Osteocyte (in vitro differentiated cells): Measurements from ENCODE around the gene TAS1R2. TPM values are rescaled to one million over a fixed set of nuclear protein-coding genes. Genes with fewer than 3 reads are reported as not detected.

Experiments
- DNase-seq: peaks from one replicate; pipeline ENCODE4 v3.0.0; 2021; ENCODE audit warnings: mixed read lengths; ENCODE audit not compliant: unreplicated experiment; ENCODE audit errors: extremely low spot score
- H3K27ac Mint-ChIP-seq: one replicate; pipeline ENCODE4 v1.8.0; 2021; ENCODE audit warnings: mild to moderate bottlenecking, mixed read lengths; ENCODE audit not compliant: unreplicated experiment
- H3K27me3 Mint-ChIP-seq: one replicate; pipeline ENCODE4 v1.8.0; 2021; ENCODE audit warnings: mixed read lengths; ENCODE audit not compliant: unreplicated experiment
- H3K36me3 Mint-ChIP-seq: one replicate; pipeline ENCODE4 v1.8.0; 2021; ENCODE audit warnings: mixed read lengths; ENCODE audit not compliant: unreplicated experiment
- H3K4me1 Mint-ChIP-seq: one replicate; pipeline ENCODE4 v1.8.0; 2021; ENCODE audit warnings: mixed read lengths; ENCODE audit not compliant: unreplicated experiment
- H3K4me3 Mint-ChIP-seq: one replicate; pipeline ENCODE4 v1.8.0; 2021; ENCODE audit warnings: mild to moderate bottlenecking, moderate library complexity, mixed read lengths; ENCODE audit not compliant: unreplicated experiment
- H3K9me3 Mint-ChIP-seq: one replicate; pipeline ENCODE4 v1.8.0; 2021; ENCODE audit warnings: mixed read lengths; ENCODE audit not compliant: unreplicated experiment
- total RNA-seq: library from RNA; stranded (reverse); gene quantifications from 2 replicates; pipeline ENCODE4 v1.2.1, GENCODE V29; 2021
- TF ChIP-seq, protein P1 (sequence below): fragments of 200-600 bp; sonication (generic); IDR thresholded peaks from 2 replicates; pipeline ENCODE4 v1.5.0; 2021; ENCODE audit warnings: antibody characterized with exemption, mild to moderate bottlenecking, moderate library complexity

The TAS1R2 gene
- total RNA-seq, 1 donor from 2014 or later: not detected

DNA sequence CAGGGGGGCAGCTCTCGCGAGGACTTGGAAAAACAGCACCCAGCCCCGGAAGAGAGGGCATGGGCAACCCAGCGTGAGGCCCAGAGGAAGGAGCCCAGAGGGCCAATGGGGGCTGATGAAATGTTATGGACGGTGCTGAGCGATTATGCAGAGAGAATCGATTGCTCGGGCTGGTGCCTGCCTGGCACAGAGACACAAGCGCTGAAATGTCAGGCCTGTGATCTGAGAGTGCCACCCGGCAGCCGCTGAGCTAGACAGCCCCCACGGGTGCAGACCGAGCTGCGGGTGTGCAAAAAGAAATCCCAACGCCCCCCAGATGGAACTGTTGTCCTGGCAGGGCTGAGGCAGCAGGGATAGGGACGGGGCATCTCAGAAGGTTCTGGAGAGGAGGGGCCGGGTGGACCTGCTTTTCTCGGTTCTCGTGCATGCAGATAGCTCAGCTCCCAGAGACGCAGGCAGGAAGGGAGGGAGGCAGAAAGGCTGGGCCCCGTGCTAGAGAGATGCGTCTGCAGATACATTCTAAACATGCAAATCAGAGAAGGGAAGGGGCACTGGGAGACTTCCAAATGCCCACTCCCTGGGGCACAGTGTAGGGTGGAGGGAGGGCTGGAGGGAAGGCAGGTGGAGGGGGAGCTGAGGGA lies 41.5 kb downstream of the TAS1R2 start:
- Mint-ChIP-seq H3K27me3 (peaks cover 13% of the 10 kb centered on the region), H3K4me1 (peaks cover 3% of the 10 kb centered on the region), H3K36me3 (no peaks in the 10 kb centered on the region), H3K4me3 (no peak overlapping the region), H3K27ac (no peak overlapping the region), H3K9me3 (no peaks in the 10 kb centered on the region)
- no peak for DNase-seq
- TF ChIP-seq, protein P1, sequence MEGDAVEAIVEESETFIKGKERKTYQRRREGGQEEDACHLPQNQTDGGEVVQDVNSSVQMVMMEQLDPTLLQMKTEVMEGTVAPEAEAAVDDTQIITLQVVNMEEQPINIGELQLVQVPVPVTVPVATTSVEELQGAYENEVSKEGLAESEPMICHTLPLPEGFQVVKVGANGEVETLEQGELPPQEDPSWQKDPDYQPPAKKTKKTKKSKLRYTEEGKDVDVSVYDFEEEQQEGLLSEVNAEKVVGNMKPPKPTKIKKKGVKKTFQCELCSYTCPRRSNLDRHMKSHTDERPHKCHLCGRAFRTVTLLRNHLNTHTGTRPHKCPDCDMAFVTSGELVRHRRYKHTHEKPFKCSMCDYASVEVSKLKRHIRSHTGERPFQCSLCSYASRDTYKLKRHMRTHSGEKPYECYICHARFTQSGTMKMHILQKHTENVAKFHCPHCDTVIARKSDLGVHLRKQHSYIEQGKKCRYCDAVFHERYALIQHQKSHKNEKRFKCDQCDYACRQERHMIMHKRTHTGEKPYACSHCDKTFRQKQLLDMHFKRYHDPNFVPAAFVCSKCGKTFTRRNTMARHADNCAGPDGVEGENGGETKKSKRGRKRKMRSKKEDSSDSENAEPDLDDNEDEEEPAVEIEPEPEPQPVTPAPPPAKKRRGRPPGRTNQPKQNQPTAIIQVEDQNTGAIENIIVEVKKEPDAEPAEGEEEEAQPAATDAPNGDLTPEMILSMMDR: no peak

DNA sequence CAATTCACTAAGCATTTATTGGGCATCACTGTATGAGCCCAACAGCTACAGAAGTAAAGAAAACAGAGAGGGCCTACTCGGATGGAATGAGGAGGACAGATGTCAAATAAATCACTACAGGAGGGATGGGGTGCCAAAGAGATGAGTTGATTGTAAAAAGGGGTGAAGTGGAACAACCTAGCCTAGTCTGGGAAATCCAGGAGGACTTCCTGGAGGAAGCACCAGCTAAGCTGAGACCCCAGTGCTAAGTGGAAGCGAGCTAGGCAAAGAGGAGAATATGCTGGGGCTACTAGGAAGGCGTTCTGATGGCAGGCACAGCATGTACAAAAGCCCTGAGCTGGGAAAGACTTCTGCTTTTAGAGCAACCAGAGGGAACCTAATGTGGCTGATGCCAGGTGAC lies 42.1 kb downstream of the TAS1R2 start:
- Mint-ChIP-seq H3K27me3 (peaks cover 13% of the 10 kb centered on the region), H3K36me3 (no peaks in the 10 kb centered on the region), H3K4me3 (no peak overlapping the region), H3K9me3 (no peaks in the 10 kb centered on the region), H3K27ac (no peak overlapping the region), H3K4me1 (peaks cover 3% of the 10 kb centered on the region)
- TF ChIP-seq, protein P1: no peak
- DNase-seq: no peak

DNA sequence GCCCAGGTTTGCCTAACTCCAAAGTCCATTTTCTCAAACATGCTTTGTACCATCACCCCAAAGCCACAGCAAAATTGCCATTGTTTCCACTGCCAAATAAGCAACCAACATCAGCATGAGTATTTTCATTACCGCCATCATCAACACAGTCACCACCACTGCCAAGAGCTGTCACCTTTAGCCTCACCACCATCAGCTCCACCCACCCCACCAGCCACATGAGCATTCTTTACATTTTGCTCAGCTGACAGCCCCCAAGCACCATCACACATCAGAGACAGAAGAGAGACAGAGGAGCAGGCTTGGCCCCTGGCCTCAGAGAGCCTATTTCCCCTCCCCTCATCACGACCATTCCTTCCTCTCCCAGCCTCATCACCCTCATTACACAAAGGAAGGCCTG lies 42.7 kb downstream of the TAS1R2 start:
- Mint-ChIP-seq H3K9me3 (no peaks in the 10 kb centered on the region), H3K27ac (no peak overlapping the region), H3K4me1 (peaks cover 3% of the 10 kb centered on the region), H3K27me3 (peaks cover 13% of the 10 kb centered on the region), H3K36me3 (no peaks in the 10 kb centered on the region), H3K4me3 (no peak overlapping the region)
- TF ChIP-seq, protein P1: no peak
- no peak for DNase-seq

DNA sequence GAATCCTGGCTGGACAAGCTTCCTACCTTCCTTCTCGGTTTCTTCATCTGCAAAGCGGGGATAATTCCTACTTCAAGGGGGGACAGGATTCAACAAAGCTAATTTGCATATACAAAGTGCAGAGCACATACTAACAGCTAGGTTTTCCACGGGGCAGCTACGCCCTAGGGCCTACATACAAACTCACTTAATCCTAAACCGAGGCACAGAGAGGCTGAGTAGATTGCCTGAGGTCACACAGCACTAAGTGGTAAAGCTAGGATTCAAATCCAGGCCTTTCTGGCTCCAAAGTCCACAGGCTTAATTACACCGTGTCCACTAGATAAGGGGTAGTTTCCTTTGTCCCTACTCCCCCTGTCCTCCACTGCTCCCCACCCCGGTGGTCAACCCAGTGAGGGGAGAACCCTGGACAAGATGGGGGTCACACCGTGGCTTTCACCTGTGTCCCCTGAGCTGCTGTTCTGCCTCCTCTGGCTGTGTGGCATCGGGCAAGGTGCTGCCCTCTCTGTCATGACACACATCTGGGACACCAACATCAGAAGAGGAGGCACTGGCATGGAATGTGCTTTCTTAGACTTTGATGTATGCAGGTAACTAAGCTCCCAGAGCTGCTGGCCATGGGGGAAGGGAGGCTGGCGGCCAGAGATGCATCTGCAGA lies 44.5 kb downstream of the TAS1R2 start:
- Mint-ChIP-seq H3K27me3 (peaks cover 6% of the 10 kb centered on the region), H3K36me3 (no peaks in the 10 kb centered on the region), H3K9me3 (no peaks in the 10 kb centered on the region), H3K27ac (no peak overlapping the region), H3K4me3 (no peak overlapping the region), H3K4me1 (peaks cover 3% of the 10 kb centered on the region)
- TF ChIP-seq, protein P1: no peak
- no peak for DNase-seq

DNA sequence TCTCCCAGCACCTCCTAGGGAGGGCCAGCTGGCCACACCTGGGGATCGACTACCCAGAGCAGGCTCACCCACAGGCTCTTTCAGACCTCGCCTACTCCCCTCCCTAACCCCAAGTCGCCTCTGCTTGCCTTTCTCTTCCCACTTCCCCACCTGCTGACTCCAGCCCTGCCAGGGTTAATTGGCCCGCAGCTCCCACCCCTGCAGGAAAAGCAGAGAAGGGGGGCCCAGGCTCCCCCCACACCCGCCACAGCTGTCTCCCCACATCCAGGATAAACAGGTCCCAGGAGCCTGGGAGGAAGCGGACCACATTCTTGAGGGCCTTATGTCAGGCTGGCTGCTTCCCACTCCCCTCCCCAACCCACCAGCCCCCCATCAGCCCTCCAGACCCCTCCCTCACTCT lies 45.0 kb downstream of the TAS1R2 start:
- H3K36me3 Mint-ChIP-seq: no peaks in the 10 kb centered on the region
- H3K9me3 Mint-ChIP-seq: no peaks in the 10 kb centered on the region
- no peak overlapping the region for H3K27ac Mint-ChIP-seq
- TF ChIP-seq, protein P1: no peak
- no peak for DNase-seq
- H3K4me3 Mint-ChIP-seq: no peak overlapping the region
- peaks cover 3% of the 10 kb centered on the region for H3K4me1 Mint-ChIP-seq
- H3K27me3 Mint-ChIP-seq: peaks cover 6% of the 10 kb centered on the region
